Measurements from ENCODE around the gene ARX.

Gene ARX

GRCh38 chrX:25022499-25023325 is 6.9 kb upstream of the ARX start:
- no peak for TF ChIP-seq CTCF (conservative IDR thresholded peaks at IDR 0.05)
- no peak overlapping the region for H3K27ac ChIP-seq

DNA sequence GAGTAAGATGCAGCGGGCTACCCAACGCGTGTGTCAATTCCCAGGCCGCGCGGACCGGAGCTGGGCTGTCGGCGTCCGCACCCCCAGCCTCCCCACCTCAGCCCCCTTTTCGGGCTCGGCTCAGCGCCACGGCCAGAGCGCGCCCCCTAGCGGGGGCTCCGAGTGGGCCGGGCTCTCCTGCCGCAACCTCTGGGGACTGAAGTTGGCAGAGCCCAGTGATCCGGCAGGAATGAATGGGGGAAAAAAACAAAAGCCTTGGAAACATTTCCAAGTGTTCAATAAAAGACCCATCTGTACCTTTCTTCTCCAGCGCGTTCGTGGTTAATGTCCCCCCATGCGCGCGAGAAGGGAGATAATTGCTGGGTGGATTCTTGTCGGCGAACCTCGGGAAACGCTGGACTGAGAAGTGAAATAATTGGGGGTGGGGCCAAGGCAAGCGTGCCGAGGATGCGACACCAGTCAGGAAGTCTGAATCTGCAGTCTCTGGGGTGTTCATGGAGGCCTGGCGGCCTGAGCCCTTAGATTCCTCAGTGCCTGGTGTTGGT is 5.2 kb upstream of the ARX start:
- TF ChIP-seq CTCF (conservative IDR thresholded peaks at IDR 0.05), result peak; percentile 76
- H3K27ac ChIP-seq, result no peak overlapping the region

DNA sequence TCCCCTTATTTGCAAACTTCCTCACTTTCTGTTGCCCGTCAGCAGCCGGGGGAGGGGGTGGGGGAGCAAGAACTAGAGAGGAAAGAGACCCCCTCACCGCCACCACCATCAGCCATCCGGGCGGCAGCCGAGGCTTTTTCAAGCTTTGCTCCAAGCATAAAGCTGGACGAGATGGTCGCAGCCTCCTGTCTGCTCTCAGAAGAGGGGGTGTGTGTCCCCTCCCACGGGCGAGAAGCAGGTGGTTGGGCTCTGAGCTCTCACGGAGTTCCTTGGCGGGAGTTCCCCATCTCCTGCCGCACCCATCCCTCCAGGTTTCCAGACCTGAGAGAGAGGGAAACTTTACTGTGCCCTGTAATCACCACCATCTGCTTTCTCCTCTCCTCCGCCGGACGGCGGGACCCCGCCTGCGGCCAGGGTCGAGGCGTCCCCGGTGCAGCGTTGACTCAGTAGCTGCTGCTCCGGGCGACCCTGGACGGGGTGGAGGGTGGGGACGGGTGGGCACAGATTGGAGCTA is 4.7 kb upstream of the ARX start:
- H3K27ac ChIP-seq, result no peak overlapping the region
- no peak for TF ChIP-seq CTCF (conservative IDR thresholded peaks at IDR 0.05)

DNA sequence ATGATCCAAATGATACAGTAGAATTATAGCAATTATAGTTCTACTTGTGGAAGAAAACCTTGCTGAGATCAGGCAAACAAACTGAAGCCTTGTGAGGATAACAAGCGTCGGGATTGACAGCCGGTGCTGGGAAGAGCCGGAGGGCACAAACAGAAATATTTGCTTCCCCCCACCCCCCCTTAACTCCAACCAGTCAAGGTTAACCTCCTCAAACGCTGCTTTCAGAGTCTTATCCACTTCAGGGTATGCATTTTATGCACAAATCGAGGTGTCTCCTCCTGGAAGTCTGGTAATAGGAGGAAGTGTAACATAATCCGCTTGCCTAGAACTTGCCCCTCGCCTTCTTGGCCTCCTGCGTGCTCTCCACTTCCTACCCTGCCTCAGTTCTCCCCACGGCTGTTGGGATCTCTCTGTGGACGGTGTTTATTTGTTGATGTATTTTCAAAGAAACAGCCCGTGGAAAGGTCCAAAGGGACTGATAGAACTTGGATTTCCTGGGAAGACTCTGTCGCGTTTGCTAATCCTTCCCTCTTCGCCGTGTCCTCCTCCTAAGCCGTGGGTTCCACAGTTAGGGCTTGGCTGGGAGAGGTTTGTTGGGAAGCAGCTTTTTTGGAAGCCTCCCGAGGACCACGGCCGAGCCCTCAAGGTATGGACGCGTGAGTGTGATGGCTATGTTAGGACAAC is 4.1 kb upstream of the ARX start:
- no peak overlapping the region for H3K27ac ChIP-seq
- no peak for TF ChIP-seq CTCF (conservative IDR thresholded peaks at IDR 0.05)

- no peak for TF ChIP-seq CTCF (conservative IDR thresholded peaks at IDR 0.05)
- no peak overlapping the region for H3K27ac ChIP-seq
Measured at GRCh38 chrX:25018682-25019081, 2.9 kb upstream of the ARX start.

- TF ChIP-seq CTCF (conservative IDR thresholded peaks at IDR 0.05), result no peak
- H3K27ac ChIP-seq, result no peak overlapping the region
Measured at GRCh38 chrX:25017667-25018247, 2.0 kb upstream of the ARX start.
